Measurements from ENCODE around the gene CALML5.

- no peak for TF ChIP-seq CTCF (conservative IDR thresholded peaks at IDR 0.05; ENCODE audit: low read depth, low read length)
- TF ChIP-seq EZH2 (IDR thresholded peaks at IDR 0.05; ENCODE audit: borderline replicate concordance, low read depth, low read length, poor library complexity, severe bottlenecking): no peak
Observed at GRCh38 chr10:5534051-5534821, 34.9 kb upstream of the CALML5 start.

All from A673 (cell line).